ENCODE data around the gene RASA1. TPM values are rescaled to one million over a fixed set of nuclear protein-coding genes. Genes with fewer than 3 reads are reported as not detected.

RASA1 gene
- total RNA-seq, 1 experiment from 2014 or later, result 29.6 TPM

- Histone ChIP-seq H3K79me1 (ENCODE audit: insufficient read depth, low read depth, low read length, poor library complexity, severe bottlenecking) (no peaks in the 10 kb centered on the region), H3K18ac (ENCODE audit: insufficient read length, low read depth, low read length) (no peak overlapping the region), H3K56ac (ENCODE audit: insufficient read length, low read depth, low read length) (no peak overlapping the region), H3K23ac (ENCODE audit: insufficient read length, low read depth, low read length) (no peak overlapping the region), H3K4me2 (ENCODE audit: insufficient read depth, insufficient read length, low read length) (no peak overlapping the region), H4K20me1 (ENCODE audit: control insufficient read depth, insufficient read depth, insufficient read length) (no peaks in the 10 kb centered on the region), H3K27ac (ENCODE audit: insufficient read length, low read depth, low read length) (no peak overlapping the region), H2BK20ac (ENCODE audit: low read depth, low read length, poor library complexity, severe bottlenecking) (no peak overlapping the region), H2AK5ac (ENCODE audit: insufficient read length, low read length) (no peak overlapping the region), H3K9me3 (ENCODE audit: control insufficient read depth, low read depth, low read length) (no peaks in the 10 kb centered on the region), H3K9ac (ENCODE audit: extremely low read depth, insufficient read length, low read length) (no peak overlapping the region), H3K23me2 (ENCODE audit: insufficient read length, low read depth, low read length, poor library complexity, severe bottlenecking) (no peaks in the 10 kb centered on the region), H4K5ac (ENCODE audit: insufficient read length, low read depth, low read length) (no peak overlapping the region), H3K4ac (ENCODE audit: low read depth, low read length) (no peak overlapping the region), H3T11ph (ENCODE audit: low read length) (no peak overlapping the region), H2BK12ac (ENCODE audit: insufficient read length, low read depth, low read length) (no peak overlapping the region), H3K14ac (ENCODE audit: insufficient read depth, low read length) (no peak overlapping the region), H2BK5ac (ENCODE audit: insufficient read length, low read length) (no peak overlapping the region), H2BK15ac (ENCODE audit: low read depth, low read length) (no peak overlapping the region), H2BK120ac (ENCODE audit: low read depth, low read length, poor library complexity, severe bottlenecking) (no peak overlapping the region), H3K79me2 (ENCODE audit: insufficient read depth, low read length) (no peaks in the 10 kb centered on the region), H3K27me3 (ENCODE audit: insufficient read depth, low read length) (no peaks in the 10 kb centered on the region), H4K91ac (ENCODE audit: insufficient read length, low read depth, low read length) (no peak overlapping the region), H3K4me1 (ENCODE audit: insufficient read depth, low read length) (no peaks in the 10 kb centered on the region), H4K8ac (replicated peaks; ENCODE audit: insufficient read length, low read depth, low read length) (no peak overlapping the region), H2AFZ (ENCODE audit: low read length) (no peak overlapping the region)
- TF ChIP-seq CTCF (conservative IDR thresholded peaks at IDR 0.05), result no peak
- no peaks in the 10 kb centered on the region for H3K4me1 Mint-ChIP-seq
- H3K27ac Mint-ChIP-seq, result no peak overlapping the region
- no CpG with 5 or more reads among the region's 1 CpG for WGBS (ENCODE audit: extremely low coverage, insufficient read length, low lambda C conversion rate)
- no peak overlapping the region for H3K4me3 Mint-ChIP-seq
- no peaks in the 10 kb centered on the region for H3K27me3 Mint-ChIP-seq (ENCODE audit: low read depth)
- no peak for DNase-seq
- H3K36me3 Mint-ChIP-seq (ENCODE audit: insufficient read depth in 1 of 3, low read depth in 3 of 3), result peaks cover 0 to 27% (median 23%) of the 10 kb centered on the region in 3 experiments; a peak in 5 of 7 replicates
- no peaks in the 10 kb centered on the region for H3K9me3 Mint-ChIP-seq
These were observed 114.5 kb downstream of the RASA1 start for GRCh38 chr5:87382224-87382623.

Data from H9 (cell line).